ENCODE results near the gene NDUFB3. TPM values are rescaled to one million over a fixed set of nuclear protein-coding genes. Genes with fewer than 3 reads are reported as not detected.
A peak's percentile ranks its signal among the peaks of the same experiment; 100 is the strongest.

The NDUFB3 gene
- total RNA-seq, 4 donors from 2014 or later, result 32.4 to 47.9 (median 45.9) TPM

- ATAC-seq (ENCODE audit: low FRiP score), result no peak
- TF ChIP-seq CTCF (IDR thresholded peaks at IDR 0.05), result no peak
- no peak for DNase-seq (ENCODE audit: low spot score)
Measured at GRCh38 chr2:201118961-201119854, 47.4 kb downstream of the NDUFB3 start.

- DNase-seq (ENCODE audit: low spot score), result no peak
- no peak for TF ChIP-seq CTCF (IDR thresholded peaks at IDR 0.05)
- ATAC-seq (ENCODE audit: low FRiP score), result no peak
Measured at GRCh38 chr2:201122276-201122675, 50.5 kb downstream of the NDUFB3 start.

GRCh38 chr2:201126308-201127151 is 54.7 kb downstream of the NDUFB3 start:
- ATAC-seq (ENCODE audit: low FRiP score) (peak; percentile 23), DNase-seq (ENCODE audit: low spot score) (no peak)
- TF ChIP-seq CTCF (IDR thresholded peaks at IDR 0.05), result no peak

- peak; percentile 2 for ATAC-seq (ENCODE audit: low FRiP score)
- TF ChIP-seq CTCF (IDR thresholded peaks at IDR 0.05), result no peak
- no peak for DNase-seq (ENCODE audit: low spot score)
Measured at GRCh38 chr2:201127152-201127511, 55.3 kb downstream of the NDUFB3 start.

GRCh38 chr2:201127570-201127969 is 55.8 kb downstream of the NDUFB3 start:
- peak; percentile 70 for ATAC-seq (ENCODE audit: low FRiP score)
- TF ChIP-seq CTCF (IDR thresholded peaks at IDR 0.05), result no peak
- no peak for DNase-seq (ENCODE audit: low spot score)

GRCh38 chr2:201128033-201128432 is 56.2 kb downstream of the NDUFB3 start:
- DNase-seq (ENCODE audit: low spot score), result no peak
- ATAC-seq (ENCODE audit: low FRiP score), result no peak
- no peak for TF ChIP-seq CTCF (IDR thresholded peaks at IDR 0.05)
